Liver (tissue), 3 donors: ENCODE data around the gene MRC1.

Experiments used
- EGR1 ChIP-seq, 2 donors: IDR thresholded peaks; 2 replicates each; pipeline ENCODE4 v1.6.1; 2016 to 2018; ENCODE audit warnings: antibody characterized with exemption in 2 of 2, low read depth in 2 of 2
- FOXA1 ChIP-seq: IDR thresholded peaks from 2 replicates; pipeline ENCODE4 v1.6.1; 2016; ENCODE audit warnings: antibody characterized with exemption
- JUND ChIP-seq, 2 donors: IDR thresholded peaks; 2 replicates each; pipeline ENCODE4 v1.6.1; 2016; ENCODE audit warnings: antibody characterized with exemption in 2 of 2
- RAD21 ChIP-seq, 2 donors: IDR thresholded peaks; 2 replicates each; pipeline ENCODE4 v1.6.1; 2016; ENCODE audit warnings: antibody characterized with exemption in 2 of 2, mild to moderate bottlenecking in 2 of 2
- RXRA ChIP-seq, 2 donors: IDR thresholded peaks; 2 replicates each; pipeline ENCODE4 v1.6.1; 2017 to 2018; ENCODE audit warnings: antibody characterized with exemption in 2 of 2, mild to moderate bottlenecking in 1 of 2
- SP1 ChIP-seq: IDR thresholded peaks from 2 replicates; pipeline ENCODE4 v1.6.1; 2018; ENCODE audit warnings: antibody characterized with exemption, mild to moderate bottlenecking
- TAF1 ChIP-seq: conservative IDR thresholded peaks from 2 replicates; pipeline ENCODE4 v1.6.1; 2016; ENCODE audit warnings: antibody characterized with exemption, mild to moderate bottlenecking
- YY1 ChIP-seq: IDR thresholded peaks from 2 replicates; pipeline ENCODE4 v1.6.1; 2016; ENCODE audit warnings: antibody characterized with exemption, mild to moderate bottlenecking
- TF ChIP-seq, protein P1 (sequence below): fragments of 150-350 bp; IDR thresholded peaks from 2 replicates; pipeline ENCODE4 v1.5.1; 2017; ENCODE audit warnings: improper control_type of control experiment, low read depth, low read length; ENCODE audit not compliant: missing input control
- TF ChIP-seq, protein P2 (sequence below): IDR thresholded peaks from 2 replicates; pipeline ENCODE4 v1.6.1; 2016; ENCODE audit warnings: antibody characterized with exemption
- TF ChIP-seq, protein P3 (sequence below): IDR thresholded peaks from 2 replicates; pipeline ENCODE4 v1.6.1; 2016; ENCODE audit warnings: antibody characterized with exemption
- TF ChIP-seq, protein P4 (sequence below): IDR thresholded peaks from 2 replicates; pipeline ENCODE4 v1.6.1; 2016; ENCODE audit warnings: antibody characterized with exemption, mild to moderate bottlenecking
- TF ChIP-seq, protein P5 (sequence below): IDR thresholded peaks from 2 replicates; pipeline ENCODE4 v1.6.1; 2016; ENCODE audit warnings: antibody characterized with exemption
- donor health status: healthy.
- donor health status: healthy.

DNA sequence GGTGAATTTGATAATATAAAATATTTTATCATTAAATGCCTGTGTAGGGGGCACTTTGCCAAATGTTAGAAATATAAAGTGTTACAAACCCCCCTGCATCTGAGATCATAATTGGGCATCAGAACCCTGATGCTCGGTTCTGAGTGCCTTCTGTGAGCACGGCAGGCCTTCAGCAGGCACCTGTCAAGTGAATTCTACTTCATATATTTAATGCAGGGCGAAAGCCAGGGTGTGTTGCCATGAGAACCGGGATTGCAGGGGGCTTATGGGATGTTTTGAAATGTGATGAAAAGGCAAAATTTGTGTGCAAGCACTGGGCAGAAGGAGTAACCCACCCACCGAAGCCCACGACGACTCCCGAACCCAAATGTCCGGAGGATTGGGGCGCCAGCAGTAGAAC is 57.2 kb downstream of the MRC1 start:
- TF ChIP-seq, protein P1, sequence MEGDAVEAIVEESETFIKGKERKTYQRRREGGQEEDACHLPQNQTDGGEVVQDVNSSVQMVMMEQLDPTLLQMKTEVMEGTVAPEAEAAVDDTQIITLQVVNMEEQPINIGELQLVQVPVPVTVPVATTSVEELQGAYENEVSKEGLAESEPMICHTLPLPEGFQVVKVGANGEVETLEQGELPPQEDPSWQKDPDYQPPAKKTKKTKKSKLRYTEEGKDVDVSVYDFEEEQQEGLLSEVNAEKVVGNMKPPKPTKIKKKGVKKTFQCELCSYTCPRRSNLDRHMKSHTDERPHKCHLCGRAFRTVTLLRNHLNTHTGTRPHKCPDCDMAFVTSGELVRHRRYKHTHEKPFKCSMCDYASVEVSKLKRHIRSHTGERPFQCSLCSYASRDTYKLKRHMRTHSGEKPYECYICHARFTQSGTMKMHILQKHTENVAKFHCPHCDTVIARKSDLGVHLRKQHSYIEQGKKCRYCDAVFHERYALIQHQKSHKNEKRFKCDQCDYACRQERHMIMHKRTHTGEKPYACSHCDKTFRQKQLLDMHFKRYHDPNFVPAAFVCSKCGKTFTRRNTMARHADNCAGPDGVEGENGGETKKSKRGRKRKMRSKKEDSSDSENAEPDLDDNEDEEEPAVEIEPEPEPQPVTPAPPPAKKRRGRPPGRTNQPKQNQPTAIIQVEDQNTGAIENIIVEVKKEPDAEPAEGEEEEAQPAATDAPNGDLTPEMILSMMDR, result no peak
- no peak for TF ChIP-seq JUND (IDR thresholded peaks at IDR 0.05)
- TF ChIP-seq, protein P2, sequence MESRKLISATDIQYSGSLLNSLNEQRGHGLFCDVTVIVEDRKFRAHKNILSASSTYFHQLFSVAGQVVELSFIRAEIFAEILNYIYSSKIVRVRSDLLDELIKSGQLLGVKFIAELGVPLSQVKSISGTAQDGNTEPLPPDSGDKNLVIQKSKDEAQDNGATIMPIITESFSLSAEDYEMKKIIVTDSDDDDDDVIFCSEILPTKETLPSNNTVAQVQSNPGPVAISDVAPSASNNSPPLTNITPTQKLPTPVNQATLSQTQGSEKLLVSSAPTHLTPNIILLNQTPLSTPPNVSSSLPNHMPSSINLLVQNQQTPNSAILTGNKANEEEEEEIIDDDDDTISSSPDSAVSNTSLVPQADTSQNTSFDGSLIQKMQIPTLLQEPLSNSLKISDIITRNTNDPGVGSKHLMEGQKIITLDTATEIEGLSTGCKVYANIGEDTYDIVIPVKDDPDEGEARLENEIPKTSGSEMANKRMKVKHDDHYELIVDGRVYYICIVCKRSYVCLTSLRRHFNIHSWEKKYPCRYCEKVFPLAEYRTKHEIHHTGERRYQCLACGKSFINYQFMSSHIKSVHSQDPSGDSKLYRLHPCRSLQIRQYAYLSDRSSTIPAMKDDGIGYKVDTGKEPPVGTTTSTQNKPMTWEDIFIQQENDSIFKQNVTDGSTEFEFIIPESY, result no peak
- TF ChIP-seq, protein P3, sequence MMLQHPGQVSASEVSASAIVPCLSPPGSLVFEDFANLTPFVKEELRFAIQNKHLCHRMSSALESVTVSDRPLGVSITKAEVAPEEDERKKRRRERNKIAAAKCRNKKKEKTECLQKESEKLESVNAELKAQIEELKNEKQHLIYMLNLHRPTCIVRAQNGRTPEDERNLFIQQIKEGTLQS, result no peak
- no peak for TF ChIP-seq TAF1
- TF ChIP-seq, protein P4, sequence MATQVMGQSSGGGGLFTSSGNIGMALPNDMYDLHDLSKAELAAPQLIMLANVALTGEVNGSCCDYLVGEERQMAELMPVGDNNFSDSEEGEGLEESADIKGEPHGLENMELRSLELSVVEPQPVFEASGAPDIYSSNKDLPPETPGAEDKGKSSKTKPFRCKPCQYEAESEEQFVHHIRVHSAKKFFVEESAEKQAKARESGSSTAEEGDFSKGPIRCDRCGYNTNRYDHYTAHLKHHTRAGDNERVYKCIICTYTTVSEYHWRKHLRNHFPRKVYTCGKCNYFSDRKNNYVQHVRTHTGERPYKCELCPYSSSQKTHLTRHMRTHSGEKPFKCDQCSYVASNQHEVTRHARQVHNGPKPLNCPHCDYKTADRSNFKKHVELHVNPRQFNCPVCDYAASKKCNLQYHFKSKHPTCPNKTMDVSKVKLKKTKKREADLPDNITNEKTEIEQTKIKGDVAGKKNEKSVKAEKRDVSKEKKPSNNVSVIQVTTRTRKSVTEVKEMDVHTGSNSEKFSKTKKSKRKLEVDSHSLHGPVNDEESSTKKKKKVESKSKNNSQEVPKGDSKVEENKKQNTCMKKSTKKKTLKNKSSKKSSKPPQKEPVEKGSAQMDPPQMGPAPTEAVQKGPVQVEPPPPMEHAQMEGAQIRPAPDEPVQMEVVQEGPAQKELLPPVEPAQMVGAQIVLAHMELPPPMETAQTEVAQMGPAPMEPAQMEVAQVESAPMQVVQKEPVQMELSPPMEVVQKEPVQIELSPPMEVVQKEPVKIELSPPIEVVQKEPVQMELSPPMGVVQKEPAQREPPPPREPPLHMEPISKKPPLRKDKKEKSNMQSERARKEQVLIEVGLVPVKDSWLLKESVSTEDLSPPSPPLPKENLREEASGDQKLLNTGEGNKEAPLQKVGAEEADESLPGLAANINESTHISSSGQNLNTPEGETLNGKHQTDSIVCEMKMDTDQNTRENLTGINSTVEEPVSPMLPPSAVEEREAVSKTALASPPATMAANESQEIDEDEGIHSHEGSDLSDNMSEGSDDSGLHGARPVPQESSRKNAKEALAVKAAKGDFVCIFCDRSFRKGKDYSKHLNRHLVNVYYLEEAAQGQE, result no peak
- no peak for TF ChIP-seq SP1
- no peak for TF ChIP-seq RAD21 (IDR thresholded peaks at IDR 0.05)
- no peak for TF ChIP-seq YY1
- no peak for TF ChIP-seq EGR1 (IDR thresholded peaks at IDR 0.05; ENCODE audit: low read depth in 2 of 2)
- TF ChIP-seq, protein P5, sequence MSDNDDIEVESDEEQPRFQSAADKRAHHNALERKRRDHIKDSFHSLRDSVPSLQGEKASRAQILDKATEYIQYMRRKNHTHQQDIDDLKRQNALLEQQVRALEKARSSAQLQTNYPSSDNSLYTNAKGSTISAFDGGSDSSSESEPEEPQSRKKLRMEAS, result no peak
- no peak for TF ChIP-seq FOXA1
- TF ChIP-seq RXRA (IDR thresholded peaks at IDR 0.05), result no peak
